Activated CD4-positive, alpha-beta T cell treated with anti-CD3 and anti-CD28 coated beads, Interleukin-10, Interleukin-2, amounts not matched to agents 100 ng/mL and 50 ng/mL, durations not matched to agents 16 hours and 8 hours (primary cell): Measurements from ENCODE around the gene CNOT3.
"Not testable (repeated sequence)": the region's sequence is repeated elsewhere in the genome, so short reads cannot be mapped to it uniquely, and the experiment has no call there.

Experiments used
- DNase-seq: peaks from one replicate; pipeline ENCODE4 v3.0.0-alpha.2; 2020

The CNOT3 gene

GRCh38 chr19:54152267-54152666, 14.7 kb downstream of the CNOT3 start:
- no peak for DNase-seq

- no peak for DNase-seq
Measured at GRCh38 chr19:54152878-54153524, 15.4 kb downstream of the CNOT3 start.

GRCh38 chr19:54153731-54154326, 16.3 kb downstream of the CNOT3 start:
- no peak for DNase-seq

GRCh38 chr19:54154603-54155345, 17.2 kb downstream of the CNOT3 start:
- peak; percentile 41 for DNase-seq

GRCh38 chr19:54155694-54156093, 18.1 kb downstream of the CNOT3 start:
- DNase-seq = no peak

GRCh38 chr19:54156490-54156889, 18.9 kb downstream of the CNOT3 start:
- DNase-seq = no peak

- no peak for DNase-seq
Measured at GRCh38 chr19:54156953-54157352, 19.4 kb downstream of the CNOT3 start.

GRCh38 chr19:54158812-54159351, 21.3 kb downstream of the CNOT3 start:
- peak; percentile 46 for DNase-seq

GRCh38 chr19:54159352-54160181, 22.0 kb downstream of the CNOT3 start, which contains the start of gene LENG1:
TSS of gene LENG1 (minus strand) at chr19:54159721. CDS start at chr19:54159695, 26 bp downstream.
- DNase-seq = peak; percentile 100

- DNase-seq = peak; percentile 11
Measured at GRCh38 chr19:54160182-54160811, 22.7 kb downstream of the CNOT3 start.

- DNase-seq = no peak
Measured at GRCh38 chr19:54160854-54161253, 23.3 kb downstream of the CNOT3 start.

GRCh38 chr19:54162241-54162805, 24.8 kb downstream of the CNOT3 start:
- DNase-seq = peak; percentile 83

GRCh38 chr19:54162884-54163283, 25.3 kb downstream of the CNOT3 start:
- no peak for DNase-seq

- DNase-seq = peak; percentile 88
Measured at GRCh38 chr19:54164369-54165068, 27.0 kb downstream of the CNOT3 start.

- no peak for DNase-seq
Measured at GRCh38 chr19:54165222-54165621, 27.7 kb downstream of the CNOT3 start.

GRCh38 chr19:54168174-54168917, 30.8 kb downstream of the CNOT3 start:
- DNase-seq = peak; percentile 89

GRCh38 chr19:54169149-54169740, 31.7 kb downstream of the CNOT3 start:
- no peak for DNase-seq

GRCh38 chr19:54171736-54172431, 34.3 kb downstream of the CNOT3 start:
- DNase-seq = not testable (repeated sequence)
